Neural cell (in vitro differentiated cells): ENCODE data around the gene SGPP2. TPM values are rescaled to one million over a fixed set of nuclear protein-coding genes. Genes with fewer than 3 reads are reported as not detected.

ENCODE experiments used
- H2AFZ ChIP-seq: fragments of 200-600, 300-800 bp; sonication (generic), shearing (Covaris generic); 2 replicates; pipeline ENCODE4 v1.6.0; 2014; ENCODE audit warnings: low read depth, mild to moderate bottlenecking, antibody characterized with exemption, low read length, moderate library complexity
- H3F3A ChIP-seq: fragments of 200-600 bp; shearing (Covaris generic); 2 replicates; pipeline ENCODE4 v1.6.1; 2016; ENCODE audit warnings: mild to moderate bottlenecking, moderate library complexity, mixed read lengths, antibody characterized with exemption, low read length; ENCODE audit not compliant: insufficient read depth, poor library complexity, severe bottlenecking
- H3K27ac ChIP-seq: fragments of 200-600, 300-800 bp; sonication (generic), shearing (Covaris generic); 2 replicates; pipeline ENCODE4 v1.5.1; 2014; ENCODE audit warnings: mild to moderate bottlenecking, low read length, moderate library complexity
- H3K27me3 ChIP-seq: fragments of 300-800, 200-600 bp; sonication (generic), shearing (Covaris generic); 2 replicates; pipeline ENCODE4 v1.6.0; 2014; ENCODE audit warnings: mild to moderate bottlenecking, low read depth, low read length, moderate library complexity; ENCODE audit not compliant: insufficient read depth
- H3K36me3 ChIP-seq: fragments of 300-800, 200-600 bp; sonication (generic), shearing (Covaris generic); 2 replicates; pipeline ENCODE4 v1.5.1; 2014; ENCODE audit warnings: mild to moderate bottlenecking, antibody characterized with exemption, low read length, moderate library complexity; ENCODE audit not compliant: insufficient read depth
- H3K4me2 ChIP-seq: fragments of 300-800, 200-600 bp; sonication (generic), shearing (Covaris generic); 2 replicates; pipeline ENCODE4 v1.6.0; 2014; ENCODE audit warnings: mild to moderate bottlenecking, low read length
- H3K4me3 ChIP-seq: fragments of 300-800, 200-600 bp; sonication (generic), shearing (Covaris generic); 2 replicates; pipeline ENCODE4 v1.5.1; 2014; ENCODE audit warnings: mild to moderate bottlenecking, low read length, moderate library complexity
- H3K79me2 ChIP-seq: fragments of 200-600 bp; shearing (Covaris generic); replicated peaks from 2 replicates; pipeline ENCODE4 v1.6.0; 2014; ENCODE audit warnings: mild to moderate bottlenecking, low read length, moderate library complexity; ENCODE audit not compliant: insufficient read depth
- H3K9ac ChIP-seq: fragments of 300-800, 200-600 bp; sonication (generic), shearing (Covaris generic); 2 replicates; pipeline ENCODE4 v1.6.1; 2016; ENCODE audit warnings: mild to moderate bottlenecking, low read length, mixed read lengths
- H3K9me2 ChIP-seq: fragments of 200-600 bp; shearing (Covaris generic); 2 replicates; pipeline ENCODE4 v1.6.1; 2016; ENCODE audit warnings: mild to moderate bottlenecking, low read length, mixed read lengths; ENCODE audit not compliant: insufficient read depth
- H3K9me3 ChIP-seq: fragments of 200-600, 300-800 bp; sonication (generic), shearing (Covaris generic); 2 replicates; pipeline ENCODE4 v1.6.1; 2016; ENCODE audit warnings: mild to moderate bottlenecking, mixed run types, low read length, moderate library complexity, mixed read lengths
- H4K20me1 ChIP-seq: fragments of 200-600 bp; shearing (Covaris generic); 2 replicates; pipeline ENCODE4 v1.6.1; 2016; ENCODE audit warnings: mild to moderate bottlenecking, mixed run types; ENCODE audit not compliant: insufficient read depth
- EP300 ChIP-seq: fragments of 450-650 bp; conservative IDR thresholded peaks from 2 replicates; pipeline ENCODE4 v1.6.1; 2014; ENCODE audit warnings: antibody characterized with exemption, mild to moderate bottlenecking, moderate library complexity; ENCODE audit not compliant: poor library complexity, severe bottlenecking
- EZH2 ChIP-seq: fragments of 200-600, 300-800 bp; shearing (Covaris generic), sonication (generic); IDR thresholded peaks from 2 replicates; pipeline ENCODE4 v1.6.1; 2014; ENCODE audit warnings: antibody characterized with exemption, low read length, borderline replicate concordance, mild to moderate bottlenecking; ENCODE audit not compliant: insufficient read depth, poor library complexity, severe bottlenecking
- MXI1 ChIP-seq: fragments of 450-650 bp; conservative IDR thresholded peaks from 2 replicates; pipeline ENCODE4 v1.6.1; 2014; ENCODE audit warnings: antibody characterized with exemption, mild to moderate bottlenecking; ENCODE audit not compliant: poor library complexity, severe bottlenecking
- POLR2AphosphoS5 ChIP-seq: IDR thresholded peaks from 2 replicates; pipeline ENCODE4 v1.6.1; 2012
- RAD21 ChIP-seq: fragments of 450-650 bp; conservative IDR thresholded peaks from 2 replicates; pipeline ENCODE4 v1.6.1; 2014; ENCODE audit warnings: antibody characterized with exemption, mild to moderate bottlenecking, moderate library complexity
- SMC3 ChIP-seq: fragments of 450-650 bp; conservative IDR thresholded peaks from 2 replicates; pipeline ENCODE4 v1.6.1; 2014; ENCODE audit warnings: antibody characterized with exemption, mild to moderate bottlenecking, moderate library complexity; ENCODE audit not compliant: poor library complexity
- TAF1 ChIP-seq: IDR thresholded peaks from 2 replicates; pipeline ENCODE4 v1.6.1; 2012; ENCODE audit warnings: low read depth
- polyA plus RNA-seq: library from polyadenylated mRNA; depleted of rRNA; stranded (reverse); fragments of >200 nt; gene quantifications from 2 replicates; pipeline ENCODE4 v1.2.3, GENCODE V29; 2014
- TF ChIP-seq, protein P1 (sequence below): fragments of 450-650 bp; IDR thresholded peaks from 2 replicates; pipeline ENCODE4 v1.5.1; 2014; ENCODE audit warnings: antibody characterized with exemption, mild to moderate bottlenecking, moderate library complexity; ENCODE audit not compliant: poor library complexity, severe bottlenecking
- TF ChIP-seq, protein P2 (sequence below): IDR thresholded peaks from 2 replicates; pipeline ENCODE4 v1.6.1; 2012; ENCODE audit warnings: borderline replicate concordance

SGPP2 gene
- polyA plus RNA-seq, 1 donor from 2014 or later, result 0.38 TPM

DNA sequence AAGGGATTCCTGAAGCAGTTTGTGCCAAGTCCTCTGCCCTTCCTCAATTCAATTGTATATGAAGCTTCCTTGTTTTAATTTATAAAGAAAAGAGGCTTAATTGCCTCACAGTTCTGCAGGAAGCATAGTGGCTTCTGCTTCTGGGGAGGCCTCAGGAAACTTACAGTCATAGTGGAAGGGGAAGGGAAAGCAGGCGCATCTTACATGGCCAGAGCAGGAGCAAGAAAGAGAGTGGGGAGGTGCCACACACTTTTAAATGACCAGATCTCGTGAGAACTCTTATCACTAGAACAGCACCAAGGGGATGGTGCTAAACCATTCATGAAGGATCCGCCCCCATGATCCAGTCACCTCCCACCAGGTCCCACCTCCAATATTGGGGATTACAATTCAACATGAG, 114.2 kb downstream of the SGPP2 start:
- no peak overlapping the region for H3K4me3 ChIP-seq
- TF ChIP-seq RAD21, result no peak
- no peak for TF ChIP-seq EZH2
- TF ChIP-seq, protein P1, sequence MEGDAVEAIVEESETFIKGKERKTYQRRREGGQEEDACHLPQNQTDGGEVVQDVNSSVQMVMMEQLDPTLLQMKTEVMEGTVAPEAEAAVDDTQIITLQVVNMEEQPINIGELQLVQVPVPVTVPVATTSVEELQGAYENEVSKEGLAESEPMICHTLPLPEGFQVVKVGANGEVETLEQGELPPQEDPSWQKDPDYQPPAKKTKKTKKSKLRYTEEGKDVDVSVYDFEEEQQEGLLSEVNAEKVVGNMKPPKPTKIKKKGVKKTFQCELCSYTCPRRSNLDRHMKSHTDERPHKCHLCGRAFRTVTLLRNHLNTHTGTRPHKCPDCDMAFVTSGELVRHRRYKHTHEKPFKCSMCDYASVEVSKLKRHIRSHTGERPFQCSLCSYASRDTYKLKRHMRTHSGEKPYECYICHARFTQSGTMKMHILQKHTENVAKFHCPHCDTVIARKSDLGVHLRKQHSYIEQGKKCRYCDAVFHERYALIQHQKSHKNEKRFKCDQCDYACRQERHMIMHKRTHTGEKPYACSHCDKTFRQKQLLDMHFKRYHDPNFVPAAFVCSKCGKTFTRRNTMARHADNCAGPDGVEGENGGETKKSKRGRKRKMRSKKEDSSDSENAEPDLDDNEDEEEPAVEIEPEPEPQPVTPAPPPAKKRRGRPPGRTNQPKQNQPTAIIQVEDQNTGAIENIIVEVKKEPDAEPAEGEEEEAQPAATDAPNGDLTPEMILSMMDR, result no peak
- no peak for TF ChIP-seq SMC3
- TF ChIP-seq MXI1, result no peak
- no peak for TF ChIP-seq EP300
- TF ChIP-seq, protein P2, sequence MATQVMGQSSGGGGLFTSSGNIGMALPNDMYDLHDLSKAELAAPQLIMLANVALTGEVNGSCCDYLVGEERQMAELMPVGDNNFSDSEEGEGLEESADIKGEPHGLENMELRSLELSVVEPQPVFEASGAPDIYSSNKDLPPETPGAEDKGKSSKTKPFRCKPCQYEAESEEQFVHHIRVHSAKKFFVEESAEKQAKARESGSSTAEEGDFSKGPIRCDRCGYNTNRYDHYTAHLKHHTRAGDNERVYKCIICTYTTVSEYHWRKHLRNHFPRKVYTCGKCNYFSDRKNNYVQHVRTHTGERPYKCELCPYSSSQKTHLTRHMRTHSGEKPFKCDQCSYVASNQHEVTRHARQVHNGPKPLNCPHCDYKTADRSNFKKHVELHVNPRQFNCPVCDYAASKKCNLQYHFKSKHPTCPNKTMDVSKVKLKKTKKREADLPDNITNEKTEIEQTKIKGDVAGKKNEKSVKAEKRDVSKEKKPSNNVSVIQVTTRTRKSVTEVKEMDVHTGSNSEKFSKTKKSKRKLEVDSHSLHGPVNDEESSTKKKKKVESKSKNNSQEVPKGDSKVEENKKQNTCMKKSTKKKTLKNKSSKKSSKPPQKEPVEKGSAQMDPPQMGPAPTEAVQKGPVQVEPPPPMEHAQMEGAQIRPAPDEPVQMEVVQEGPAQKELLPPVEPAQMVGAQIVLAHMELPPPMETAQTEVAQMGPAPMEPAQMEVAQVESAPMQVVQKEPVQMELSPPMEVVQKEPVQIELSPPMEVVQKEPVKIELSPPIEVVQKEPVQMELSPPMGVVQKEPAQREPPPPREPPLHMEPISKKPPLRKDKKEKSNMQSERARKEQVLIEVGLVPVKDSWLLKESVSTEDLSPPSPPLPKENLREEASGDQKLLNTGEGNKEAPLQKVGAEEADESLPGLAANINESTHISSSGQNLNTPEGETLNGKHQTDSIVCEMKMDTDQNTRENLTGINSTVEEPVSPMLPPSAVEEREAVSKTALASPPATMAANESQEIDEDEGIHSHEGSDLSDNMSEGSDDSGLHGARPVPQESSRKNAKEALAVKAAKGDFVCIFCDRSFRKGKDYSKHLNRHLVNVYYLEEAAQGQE, result no peak
- TF ChIP-seq TAF1, result no peak
- no peak for TF ChIP-seq POLR2AphosphoS5
- no peak overlapping the region for H3K27ac ChIP-seq
- H3K9me2 ChIP-seq, result no peaks in the 10 kb centered on the region
- no peaks in the 10 kb centered on the region for H4K20me1 ChIP-seq
- no peaks in the 10 kb centered on the region for H3K9me3 ChIP-seq
- H3K9ac ChIP-seq, result no peak overlapping the region
- H3K4me2 ChIP-seq, result no peak overlapping the region
- H3K36me3 ChIP-seq, result no peaks in the 10 kb centered on the region
- no peaks in the 10 kb centered on the region for H3K79me2 ChIP-seq
- no peaks in the 10 kb centered on the region for H3K27me3 ChIP-seq
- H2AFZ ChIP-seq, result no peak overlapping the region
- no peaks in the 10 kb centered on the region for H3F3A ChIP-seq

DNA sequence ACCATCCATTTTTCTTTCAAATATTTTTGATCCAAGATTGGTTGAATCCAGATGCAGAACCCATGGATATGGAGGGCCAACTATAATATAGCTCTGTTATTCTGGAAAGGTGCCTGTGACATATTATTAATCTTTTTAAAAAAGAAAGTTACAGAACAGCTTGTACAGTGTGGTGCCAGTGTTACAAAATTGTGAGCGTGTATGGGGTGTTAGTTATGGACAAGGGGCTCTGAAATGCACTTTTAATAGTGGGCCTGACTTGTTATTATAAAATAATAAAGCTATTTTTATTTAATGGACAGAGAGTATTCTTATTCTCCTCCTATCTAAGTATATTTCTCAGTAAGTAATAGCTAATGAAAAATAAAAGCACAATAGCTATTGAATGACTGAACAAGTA, 120.3 kb downstream of the SGPP2 start:
- Histone ChIP-seq H2AFZ (no peak overlapping the region), H3K36me3 (no peaks in the 10 kb centered on the region), H3K9ac (no peak overlapping the region), H3K79me2 (no peaks in the 10 kb centered on the region), H4K20me1 (no peaks in the 10 kb centered on the region), H3K27ac (no peak overlapping the region), H3K9me3 (no peaks in the 10 kb centered on the region), H3K27me3 (no peaks in the 10 kb centered on the region), H3K4me3 (no peak overlapping the region), H3F3A (no peaks in the 10 kb centered on the region), H3K9me2 (no peaks in the 10 kb centered on the region), H3K4me2 (no peak overlapping the region)
- TF ChIP-seq POLR2AphosphoS5 (no peak), TAF1 (no peak), EP300 (no peak), RAD21 (no peak), MXI1 (no peak), SMC3 (no peak), EZH2 (no peak)
- TF ChIP-seq, protein P2, result no peak
- TF ChIP-seq, protein P1, result no peak
